H9 (cell line): ENCODE data around the gene PIP4K2A. TPM values are rescaled to one million over a fixed set of nuclear protein-coding genes. Genes with fewer than 3 reads are reported as not detected.

Source experiments
- DNase-seq: peaks from one replicate; pipeline ENCODE4 v3.0.0-alpha.2; 2017
- H2AFZ ChIP-seq: one replicate; pipeline ENCODE4 v1.6.1; 2013; ENCODE audit warnings: mild to moderate bottlenecking, low read length, control low read depth, moderate library complexity
- H2AK5ac ChIP-seq: 2 replicates; pipeline ENCODE4 v1.6.1; 2013; ENCODE audit warnings: low read length, control low read depth, mixed read lengths; ENCODE audit not compliant: insufficient read length
- H2BK120ac ChIP-seq: one replicate; pipeline ENCODE4 v1.6.1; 2013; ENCODE audit warnings: low read depth, mild to moderate bottlenecking, low read length, control low read depth, inconsistent platforms; ENCODE audit not compliant: poor library complexity, severe bottlenecking
- H2BK12ac ChIP-seq: 2 replicates; pipeline ENCODE4 v1.6.1; 2013; ENCODE audit warnings: low read length, control low read depth, mixed read lengths, low read depth; ENCODE audit not compliant: insufficient read length
- H2BK15ac ChIP-seq: 2 replicates; pipeline ENCODE4 v1.6.1; 2013; ENCODE audit warnings: low read depth, low read length, control low read depth
- H2BK20ac ChIP-seq: one replicate; pipeline ENCODE4 v1.6.1; 2013; ENCODE audit warnings: low read depth, mild to moderate bottlenecking, low read length, control low read depth, inconsistent platforms; ENCODE audit not compliant: poor library complexity, severe bottlenecking
- H2BK5ac ChIP-seq: 2 replicates; pipeline ENCODE4 v1.6.1; 2013; ENCODE audit warnings: low read length, control low read depth, mixed read lengths; ENCODE audit not compliant: insufficient read length
- H3K14ac ChIP-seq: 2 replicates; pipeline ENCODE4 v1.6.1; 2013; ENCODE audit warnings: low read length, control low read depth; ENCODE audit not compliant: insufficient read depth
- H3K18ac ChIP-seq: 2 replicates; pipeline ENCODE4 v1.6.1; 2013; ENCODE audit warnings: low read depth, mild to moderate bottlenecking, mixed read lengths, low read length, control low read depth; ENCODE audit not compliant: insufficient read length
- H3K23ac ChIP-seq: 2 replicates; pipeline ENCODE4 v1.6.1; 2013; ENCODE audit warnings: low read length, control low read depth, mixed read lengths, low read depth; ENCODE audit not compliant: insufficient read length
- H3K23me2 ChIP-seq: 2 replicates; pipeline ENCODE4 v1.6.1; 2013; ENCODE audit warnings: low read depth, mild to moderate bottlenecking, mixed read lengths, low read length, control low read depth; ENCODE audit not compliant: insufficient read length, poor library complexity, severe bottlenecking
- H3K27ac ChIP-seq: 2 replicates; pipeline ENCODE4 v1.5.1; 2013; ENCODE audit warnings: low read length, control low read depth, mixed read lengths, low read depth; ENCODE audit not compliant: insufficient read length
- H3K27me3 ChIP-seq: 2 replicates; pipeline ENCODE4 v1.6.1; 2013; ENCODE audit warnings: low read length, control low read depth, inconsistent platforms; ENCODE audit not compliant: insufficient read depth
- H3K4ac ChIP-seq: 2 replicates; pipeline ENCODE4 v1.6.1; 2013; ENCODE audit warnings: low read depth, mild to moderate bottlenecking, control low read depth, inconsistent platforms, low read length, moderate library complexity
- H3K4me1 ChIP-seq: 2 replicates; pipeline ENCODE4 v1.6.1; 2013; ENCODE audit warnings: low read length, control low read depth, inconsistent platforms; ENCODE audit not compliant: insufficient read depth
- H3K4me2 ChIP-seq: 2 replicates; pipeline ENCODE4 v1.6.1; 2013; ENCODE audit warnings: low read length, control low read depth, mixed read lengths; ENCODE audit not compliant: insufficient read length, insufficient read depth
- H3K56ac ChIP-seq: 2 replicates; pipeline ENCODE4 v1.6.1; 2013; ENCODE audit warnings: low read depth, mild to moderate bottlenecking, mixed read lengths, low read length, control low read depth; ENCODE audit not compliant: insufficient read length
- H3K79me1 ChIP-seq: 2 replicates; pipeline ENCODE4 v1.6.1; 2013; ENCODE audit warnings: low read depth, mild to moderate bottlenecking, moderate library complexity, low read length, control low read depth, inconsistent platforms; ENCODE audit not compliant: insufficient read depth, poor library complexity, severe bottlenecking
- H3K79me2 ChIP-seq: 2 replicates; pipeline ENCODE4 v1.6.1; 2013; ENCODE audit warnings: low read length, control low read depth, inconsistent platforms; ENCODE audit not compliant: insufficient read depth
- H3K9ac ChIP-seq: 2 replicates; pipeline ENCODE4 v1.6.1; 2013; ENCODE audit warnings: low read length, control low read depth, mixed read lengths; ENCODE audit not compliant: insufficient read length; ENCODE audit errors: extremely low read depth
- H3K9me3 ChIP-seq: one replicate; pipeline ENCODE4 v1.6.1; 2013; ENCODE audit warnings: low read depth, low read length, inconsistent platforms; ENCODE audit not compliant: control insufficient read depth
- H3T11ph ChIP-seq: one replicate; pipeline ENCODE4 v1.6.1; 2013; ENCODE audit warnings: mild to moderate bottlenecking, low read length, control low read depth, inconsistent platforms
- H4K20me1 ChIP-seq: one replicate; pipeline ENCODE4 v1.6.1; 2013; ENCODE audit not compliant: control insufficient read depth, insufficient read length, insufficient read depth
- H4K5ac ChIP-seq: 2 replicates; pipeline ENCODE4 v1.6.1; 2013; ENCODE audit warnings: low read depth, mild to moderate bottlenecking, mixed read lengths, low read length, control low read depth; ENCODE audit not compliant: insufficient read length
- H4K8ac ChIP-seq: replicated peaks from 2 replicates; pipeline ENCODE4 v1.6.1; 2013; ENCODE audit warnings: low read length, control low read depth, mixed read lengths, low read depth; ENCODE audit not compliant: insufficient read length
- H4K91ac ChIP-seq: 2 replicates; pipeline ENCODE4 v1.6.1; 2013; ENCODE audit warnings: low read depth, mild to moderate bottlenecking, moderate library complexity, mixed read lengths, low read length, control low read depth; ENCODE audit not compliant: insufficient read length
- H3K27ac Mint-ChIP-seq, 3 experiments: 2 replicates in 2 of 3; 3 replicates in 1 of 3; pipeline ENCODE4 v1.8.0; 2020 to 2021; ENCODE audit warnings: mixed read lengths in 3 of 3, mild to moderate bottlenecking in 1 of 3, moderate library complexity in 1 of 3
- H3K27me3 Mint-ChIP-seq: 2 replicates; pipeline ENCODE4 v1.8.0; 2021; ENCODE audit warnings: low read depth, mild to moderate bottlenecking, moderate library complexity, mixed read lengths
- H3K36me3 Mint-ChIP-seq, 3 experiments: 2 replicates in 2 of 3; 3 replicates in 1 of 3; pipeline ENCODE4 v1.8.0; 2020 to 2021; ENCODE audit warnings: low read depth in 3 of 3, mixed read lengths in 3 of 3; ENCODE audit not compliant: insufficient read depth in 1 of 3
- H3K4me1 Mint-ChIP-seq, 2 experiments: 2 replicates each; pipeline ENCODE4 v1.8.0; 2020; ENCODE audit warnings: mixed read lengths in 2 of 2
- H3K4me3 Mint-ChIP-seq, 2 experiments: 2 replicates in 1 of 2; 3 replicates in 1 of 2; pipeline ENCODE4 v1.8.0; 2020 to 2021; ENCODE audit warnings: mild to moderate bottlenecking in 2 of 2, mixed read lengths in 2 of 2, moderate library complexity in 1 of 2
- H3K9me3 Mint-ChIP-seq, 2 experiments: 2 replicates in 1 of 2; 3 replicates in 1 of 2; pipeline ENCODE4 v1.8.0; 2020; ENCODE audit warnings: mild to moderate bottlenecking in 2 of 2, mixed read lengths in 2 of 2, moderate library complexity in 1 of 2
- CTCF ChIP-seq: fragments of 200-600 bp; sonication (generic); conservative IDR thresholded peaks from 3 replicates; pipeline ENCODE4 v1.8.0; 2021; ENCODE audit warnings: antibody characterized with exemption, mild to moderate bottlenecking
- WGBS: extraction: QIAGEN DNeasy Blood & Tissue Kit; methylation state at CpG from one replicate; pipeline ENCODE4 v1.1.7; 2013; ENCODE audit warnings: missing lambda C conversion rate, low lambda C conversion rate, mixed read lengths; ENCODE audit not compliant: insufficient read length; ENCODE audit errors: extremely low coverage; 5-methylcytosine and 5-hydroxymethylcytosine counted together
- total RNA-seq: library from RNA; stranded (reverse); gene quantifications from 2 replicates; pipeline ENCODE4 v1.2.1, GENCODE V29; 2021

PIP4K2A gene
- total RNA-seq, 1 experiment from 2014 or later, result 33.6 TPM

- Histone ChIP-seq H3K27me3 (no peaks in the 10 kb centered on the region), H2BK120ac (no peak overlapping the region), H3K27ac (no peak overlapping the region), H3K79me1 (peaks cover 6% of the 10 kb centered on the region), H2BK12ac (no peak overlapping the region), H3K4ac (no peak overlapping the region), H3K56ac (no peak overlapping the region), H3K4me2 (no peak overlapping the region), H4K20me1 (no peaks in the 10 kb centered on the region), H3K9me3 (no peaks in the 10 kb centered on the region), H4K91ac (no peak overlapping the region), H3K14ac (no peak overlapping the region), H3T11ph (no peak overlapping the region), H2BK15ac (no peak overlapping the region), H2BK5ac (no peak overlapping the region), H4K5ac (no peak overlapping the region), H3K23me2 (no peaks in the 10 kb centered on the region), H3K18ac (no peak overlapping the region), H3K23ac (no peak overlapping the region), H2BK20ac (no peak overlapping the region), H4K8ac (no peak overlapping the region), H3K9ac (no peak overlapping the region), H2AFZ (no peak overlapping the region), H3K79me2 (peaks cover 5% of the 10 kb centered on the region; the same call in 1 of the 2 replicates), H2AK5ac (no peak overlapping the region), H3K4me1 (peaks cover 8% of the 10 kb centered on the region)
- peaks cover 43 to 62% of the 10 kb centered on the region in 2 experiments for H3K4me1 Mint-ChIP-seq
- no peak overlapping the region for H3K4me3 Mint-ChIP-seq
- H3K27me3 Mint-ChIP-seq, result no peaks in the 10 kb centered on the region
- no peaks in the 10 kb centered on the region for H3K9me3 Mint-ChIP-seq
- H3K36me3 Mint-ChIP-seq, result peaks cover 0 to 1% (median 0%) of the 10 kb centered on the region in 3 experiments; a peak in 3 of 7 replicates
- 0 out of 7 replicates have a peak overlapping the region, but pooled peaks of 1 of the 3 experiments have one; percentile 40 for H3K27ac Mint-ChIP-seq
- DNase-seq, result no peak
- no CpG with 5 or more reads among the region's 5 CpGs for WGBS
- TF ChIP-seq CTCF, result no peak
Measured at GRCh38 chr10:22657566-22658225, 56.7 kb downstream of the PIP4K2A start.
